SK-N-SH treated with all-trans-retinoic acid at 6 μM for 48 hours (cell line): ENCODE measurements around the gene ANKRD34A.

ENCODE experiments used
- BACH2 ChIP-seq: fragments of 250-450 bp; sonication (Bioruptor Pico); IDR thresholded peaks from 2 replicates; pipeline ENCODE4 v1.9.0; 2021; ENCODE audit warnings: mild to moderate bottlenecking, borderline replicate concordance
- CSRNP3 ChIP-seq: fragments of 250-450 bp; sonication (Bioruptor Pico); IDR thresholded peaks from 2 replicates; pipeline ENCODE4 v1.5.1; 2021; ENCODE audit warnings: mild to moderate bottlenecking, moderate library complexity
- POU6F1 ChIP-seq: fragments of 250-450 bp; sonication (Bioruptor Pico); IDR thresholded peaks from 2 replicates; pipeline ENCODE4 v1.8.0; 2021; ENCODE audit warnings: low read depth, mild to moderate bottlenecking, moderate library complexity, borderline replicate concordance
- RARB ChIP-seq: fragments of 250-450 bp; sonication (Bioruptor Pico); IDR thresholded peaks from 2 replicates; pipeline ENCODE4 v1.8.0; 2021; ENCODE audit warnings: mild to moderate bottlenecking, moderate library complexity
- SNAI2 ChIP-seq: fragments of 250-450 bp; sonication (Bioruptor Pico); IDR thresholded peaks from 2 replicates; pipeline ENCODE4 v1.5.0; 2020; ENCODE audit warnings: mild to moderate bottlenecking, moderate library complexity
- TOX ChIP-seq: fragments of 250-450 bp; sonication (Bioruptor Pico); IDR thresholded peaks from 2 replicates; pipeline ENCODE4 v1.8.0; 2021; ENCODE audit warnings: mild to moderate bottlenecking, moderate library complexity, borderline replicate concordance
- ZFP3 ChIP-seq: fragments of 250-450 bp; sonication (Bioruptor Pico); IDR thresholded peaks from 2 replicates; pipeline ENCODE4 v1.5.0; 2020; ENCODE audit warnings: mild to moderate bottlenecking, moderate library complexity
- ZFP30 ChIP-seq: fragments of 450-650 bp; formaldehyde crosslinking; IDR thresholded peaks from 2 replicates; pipeline ENCODE4 v1.5.0; 2022; ENCODE audit warnings: mild to moderate bottlenecking, moderate library complexity
- ZNF565 ChIP-seq: fragments of 450-650 bp; formaldehyde crosslinking; conservative IDR thresholded peaks from 2 replicates; pipeline ENCODE4 v1.5.0; 2020; ENCODE audit warnings: low read depth, mild to moderate bottlenecking, moderate library complexity
- ZNF70 ChIP-seq: fragments of 450-650 bp; formaldehyde crosslinking; IDR thresholded peaks from 2 replicates; pipeline ENCODE4 v1.5.0; 2020; ENCODE audit warnings: mild to moderate bottlenecking, moderate library complexity
- ZNF8 ChIP-seq: fragments of 450-650 bp; formaldehyde crosslinking; IDR thresholded peaks from 2 replicates; pipeline ENCODE4 v1.5.0; 2020; ENCODE audit warnings: mild to moderate bottlenecking, moderate library complexity
- TF ChIP-seq, protein P1 (sequence below): fragments of 250-450 bp; sonication (Bioruptor Pico); IDR thresholded peaks from 2 replicates; pipeline ENCODE4 v1.8.0; 2020; ENCODE audit warnings: mild to moderate bottlenecking, moderate library complexity, borderline replicate concordance

- TF ChIP-seq, protein P1, sequence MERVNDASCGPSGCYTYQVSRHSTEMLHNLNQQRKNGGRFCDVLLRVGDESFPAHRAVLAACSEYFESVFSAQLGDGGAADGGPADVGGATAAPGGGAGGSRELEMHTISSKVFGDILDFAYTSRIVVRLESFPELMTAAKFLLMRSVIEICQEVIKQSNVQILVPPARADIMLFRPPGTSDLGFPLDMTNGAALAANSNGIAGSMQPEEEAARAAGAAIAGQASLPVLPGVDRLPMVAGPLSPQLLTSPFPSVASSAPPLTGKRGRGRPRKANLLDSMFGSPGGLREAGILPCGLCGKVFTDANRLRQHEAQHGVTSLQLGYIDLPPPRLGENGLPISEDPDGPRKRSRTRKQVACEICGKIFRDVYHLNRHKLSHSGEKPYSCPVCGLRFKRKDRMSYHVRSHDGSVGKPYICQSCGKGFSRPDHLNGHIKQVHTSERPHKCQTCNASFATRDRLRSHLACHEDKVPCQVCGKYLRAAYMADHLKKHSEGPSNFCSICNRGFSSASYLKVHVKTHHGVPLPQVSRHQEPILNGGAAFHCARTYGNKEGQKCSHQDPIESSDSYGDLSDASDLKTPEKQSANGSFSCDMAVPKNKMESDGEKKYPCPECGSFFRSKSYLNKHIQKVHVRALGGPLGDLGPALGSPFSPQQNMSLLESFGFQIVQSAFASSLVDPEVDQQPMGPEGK (CRISPR knock-in tag), result no peak
- TF ChIP-seq TOX (CRISPR knock-in tag), result no peak
- TF ChIP-seq ZNF8 (CRISPR knock-in tag), result no peak
- TF ChIP-seq BACH2 (CRISPR knock-in tag), result no peak
- no peak for TF ChIP-seq RARB
- no peak for TF ChIP-seq POU6F1
- TF ChIP-seq ZFP3 (CRISPR knock-in tag), result no peak
- no peak for TF ChIP-seq ZFP30
- TF ChIP-seq ZNF70 (CRISPR knock-in tag), result no peak
- no peak for TF ChIP-seq CSRNP3 (CRISPR knock-in tag)
- no peak for TF ChIP-seq SNAI2
- no peak for TF ChIP-seq ZNF565 (CRISPR knock-in tag)
These were observed 17.8 kb upstream of the ANKRD34A start for GRCh38 chr1:145982010-145982723.
